Activated CD4-positive, alpha-beta T cell treated with anti-CD3 and anti-CD28 coated beads, Interleukin-2, amount 10 ng/mL, durations not matched to agents 7 days and 5 days (primary cell): ENCODE results near the gene QPCTL. TPM values are rescaled to one million over a fixed set of nuclear protein-coding genes. Genes with fewer than 3 reads are reported as not detected.
"Not testable (repeated sequence)": the region's sequence is repeated elsewhere in the genome, so short reads cannot be mapped to it uniquely, and the experiment has no call there.

Experiments
- CTCF ChIA-PET: fragments of 350-600 bp; sonication (Branson Sonifier 250); formaldehyde crosslinking; loops from one replicate; lab custom pipeline; 2021; ENCODE audit warnings: antibody characterized with exemption; lab: Charles Lee
- POLR2A ChIA-PET: fragments of 350-600 bp; sonication (Branson Sonifier 250); formaldehyde crosslinking; loops from one replicate; lab custom pipeline; 2021; ENCODE audit warnings: antibody characterized with exemption; lab: Charles Lee
- DNase-seq: peaks from one replicate; pipeline ENCODE4 v3.0.0-alpha.2; 2020
- H3K27ac Mint-ChIP-seq: one replicate; pipeline ENCODE4 v1.8.0; 2021; ENCODE audit warnings: mild to moderate bottlenecking, moderate library complexity, mixed read lengths
- H3K27me3 Mint-ChIP-seq: one replicate; pipeline ENCODE4 v1.8.0; 2021; ENCODE audit warnings: mixed read lengths
- H3K36me3 Mint-ChIP-seq: one replicate; pipeline ENCODE4 v1.8.0; 2021; ENCODE audit warnings: low read depth, mixed read lengths
- H3K4me1 Mint-ChIP-seq: one replicate; pipeline ENCODE4 v1.8.0; 2021; ENCODE audit warnings: mixed read lengths
- H3K4me3 Mint-ChIP-seq: one replicate; pipeline ENCODE4 v1.8.0; 2021; ENCODE audit warnings: mild to moderate bottlenecking, moderate library complexity, mixed read lengths
- H3K9me3 Mint-ChIP-seq: one replicate; pipeline ENCODE4 v1.8.0; 2021; ENCODE audit warnings: mixed read lengths
- total RNA-seq, 2 experiments: library from RNA; stranded (reverse); gene quantifications; one replicate each; pipeline ENCODE4 v1.2.3, GENCODE V29; 2021

The QPCTL gene
- total RNA-seq, 2 experiments from 2014 or later = 6.1 to 7.3 TPM

GRCh38 chr19:45711851-45712698 is 19.6 kb downstream of the QPCTL start:
- H3K27ac Mint-ChIP-seq = no peak overlapping the region
- H3K9me3 Mint-ChIP-seq = no peaks in the 10 kb centered on the region
- H3K27me3 Mint-ChIP-seq = no peaks in the 10 kb centered on the region
- no peak overlapping the region for H3K4me3 Mint-ChIP-seq
- CTCF ChIA-PET = interaction anchor here (1.0 to 1.6 kb wide), 3 partner anchors 8 to 20 kb away, joined by 3 to 5 read pairs (median 4); partner anchors contain the start of genes FBXO46, QPCTL and SNRPD2
- POLR2A ChIA-PET = no interaction called here
- DNase-seq = no peak
- H3K36me3 Mint-ChIP-seq = peaks cover 30% of the 10 kb centered on the region
- H3K4me1 Mint-ChIP-seq = peaks cover 24% of the 10 kb centered on the region

GRCh38 chr19:45712699-45713067 is 20.2 kb downstream of the QPCTL start:
- H3K27me3 Mint-ChIP-seq = no peaks in the 10 kb centered on the region
- H3K27ac Mint-ChIP-seq = no peak overlapping the region
- ChIA-PET CTCF (interaction anchor here (1.0 to 1.4 kb wide), 2 partner anchors 9 to 18 kb away, joined by 3 to 4 read pairs; partner anchors contain the start of gene FBXO46), POLR2A (no interaction called here)
- DNase-seq = no peak
- no peak overlapping the region for H3K4me3 Mint-ChIP-seq
- peaks cover 30% of the 10 kb centered on the region for H3K36me3 Mint-ChIP-seq
- no peaks in the 10 kb centered on the region for H3K9me3 Mint-ChIP-seq
- peaks cover 28% of the 10 kb centered on the region for H3K4me1 Mint-ChIP-seq

GRCh38 chr19:45713141-45713540 is 20.7 kb downstream of the QPCTL start:
- no peaks in the 10 kb centered on the region for H3K9me3 Mint-ChIP-seq

GRCh38 chr19:45715139-45715538 is 22.7 kb downstream of the QPCTL start:
- ChIA-PET POLR2A (no interaction called here), CTCF (interaction anchor here (0.6 to 4.7 kb wide), 5 partner anchors 17 to 299 kb away, joined by 3 to 31 read pairs (median 4); partner anchors contain the start of genes QPCTL and SNRPD2)
- no peaks in the 10 kb centered on the region for H3K9me3 Mint-ChIP-seq
- H3K27me3 Mint-ChIP-seq = no peaks in the 10 kb centered on the region
- H3K36me3 Mint-ChIP-seq = peaks cover 37% of the 10 kb centered on the region
- DNase-seq = no peak
- H3K4me3 Mint-ChIP-seq = no peak overlapping the region
- peaks cover 42% of the 10 kb centered on the region for H3K4me1 Mint-ChIP-seq
- H3K27ac Mint-ChIP-seq = no peak overlapping the region

More at GRCh38 chr19:45713141-45713540, 20.7 kb downstream of the QPCTL start:
- Mint-ChIP-seq H3K27me3 (no peaks in the 10 kb centered on the region), H3K36me3 (peaks cover 30% of the 10 kb centered on the region), H3K4me3 (no peak overlapping the region), H3K4me1 (peaks cover 31% of the 10 kb centered on the region), H3K27ac (no peak overlapping the region)
- POLR2A ChIA-PET = no interaction called here
- no peak for DNase-seq
- CTCF ChIA-PET = interaction anchor here (1.4 to 1.5 kb wide), 2 partner anchors 18 to 20 kb away, joined by 4 read pairs; partner anchors contain the start of gene FBXO46

- H3K27me3 Mint-ChIP-seq = no peaks in the 10 kb centered on the region
- ChIA-PET POLR2A (interaction anchor here (0.7 to 0.9 kb wide), 5 partner anchors 10 to 79 kb away, joined by 3 to 15 read pairs (median 4); partner anchors contain the start of gene SNRPD2), CTCF (interaction anchor here (0.6 to 4.7 kb wide), 14 partner anchors 11 to 103 kb away, joined by 3 to 31 read pairs (median 5); partner anchors contain the start of genes FBXO46, QPCTL, SIX5 and SNRPD2)
- H3K9me3 Mint-ChIP-seq = no peaks in the 10 kb centered on the region
- peak; percentile 21 for DNase-seq
- peaks cover 33% of the 10 kb centered on the region for H3K36me3 Mint-ChIP-seq
- peak overlapping the region; percentile 92 for H3K4me3 Mint-ChIP-seq
- H3K27ac Mint-ChIP-seq = peak overlapping the region; percentile 92
- peaks cover 39% of the 10 kb centered on the region for H3K4me1 Mint-ChIP-seq
Measured at GRCh38 chr19:45716359-45717130, 24.1 kb downstream of the QPCTL start.

GRCh38 chr19:45717131-45717982 is 24.9 kb downstream of the QPCTL start:
- H3K27me3 Mint-ChIP-seq = no peaks in the 10 kb centered on the region
- ChIA-PET POLR2A (interaction anchor here (0.6 to 0.9 kb wide), 6 partner anchors 13 to 1026 kb away, joined by 3 to 15 read pairs (median 4); partner anchors contain the start of gene SNRPD2), CTCF (interaction anchor here (0.6 to 4.7 kb wide), 15 partner anchors 10 to 104 kb away, joined by 3 to 31 read pairs (median 5); partner anchors contain the start of genes DMWD, FBXO46, QPCTL and SIX5)
- H3K27ac Mint-ChIP-seq = peak overlapping the region; percentile 92
- peak; percentile 99 for DNase-seq
- H3K36me3 Mint-ChIP-seq = peaks cover 36% of the 10 kb centered on the region
- peak overlapping the region; percentile 92 for H3K4me3 Mint-ChIP-seq
- peaks cover 42% of the 10 kb centered on the region for H3K4me1 Mint-ChIP-seq
- H3K9me3 Mint-ChIP-seq = no peaks in the 10 kb centered on the region

- Mint-ChIP-seq H3K36me3 (peaks cover 38% of the 10 kb centered on the region), H3K9me3 (no peaks in the 10 kb centered on the region), H3K4me1 (peaks cover 42% of the 10 kb centered on the region), H3K27me3 (no peaks in the 10 kb centered on the region), H3K27ac (peak overlapping the region; percentile 92), H3K4me3 (peak overlapping the region; percentile 92)
- DNase-seq = no peak
- ChIA-PET CTCF (interaction anchor here (1.1 to 4.7 kb wide), 9 partner anchors 12 to 76 kb away, joined by 4 to 31 read pairs (median 6); partner anchors contain the start of genes FBXO46, QPCTL, SIX5 and SNRPD2), POLR2A (interaction anchor here (0.6 kb wide), 1 partner anchor 28 kb away, joined by 3 read pairs; no protein-coding TSS in a partner anchor)
Measured at GRCh38 chr19:45717983-45718650, 25.7 kb downstream of the QPCTL start.

- H3K27me3 Mint-ChIP-seq, DNase-seq, H3K9me3 Mint-ChIP-seq, H3K4me3 Mint-ChIP-seq, POLR2A ChIA-PET, H3K27ac Mint-ChIP-seq: not testable (repeated sequence)
- Mint-ChIP-seq H3K36me3 (peaks cover 39% of the 10 kb centered on the region), H3K4me1 (peaks cover 42% of the 10 kb centered on the region)
- CTCF ChIA-PET = interaction anchor here (0.5 to 1.1 kb wide), 2 partner anchors 11 to 244 kb away, joined by 3 to 4 read pairs; partner anchors contain the start of gene FBXO46
Measured at GRCh38 chr19:45720065-45720464, 27.6 kb downstream of the QPCTL start.

- H3K9me3 Mint-ChIP-seq, CTCF ChIA-PET, H3K36me3 Mint-ChIP-seq, POLR2A ChIA-PET, DNase-seq, H3K27me3 Mint-ChIP-seq, H3K4me3 Mint-ChIP-seq, H3K27ac Mint-ChIP-seq: not testable (repeated sequence)
- H3K4me1 Mint-ChIP-seq = peaks cover 36% of the 10 kb centered on the region
Measured at GRCh38 chr19:45728683-45729082, 36.2 kb downstream of the QPCTL start.

- H3K36me3 Mint-ChIP-seq = peaks cover 5% of the 10 kb centered on the region
- no peaks in the 10 kb centered on the region for H3K27me3 Mint-ChIP-seq
- no peaks in the 10 kb centered on the region for H3K9me3 Mint-ChIP-seq
- H3K4me1 Mint-ChIP-seq = peaks cover 30% of the 10 kb centered on the region
- POLR2A ChIA-PET = no interaction called here
- H3K4me3 Mint-ChIP-seq = peak overlapping the region; percentile 92
- CTCF ChIA-PET = interaction anchor here (1.4 to 2.2 kb wide), 5 partner anchors 9 to 41 kb away, joined by 4 to 8 read pairs (median 4); partner anchors contain the start of genes QPCTL, SIX5 and SNRPD2
- peak overlapping the region; percentile 91 for H3K27ac Mint-ChIP-seq
- no peak for DNase-seq
Measured at GRCh38 chr19:45729800-45730290, 37.4 kb downstream of the QPCTL start.
